Left ventricle myocardium inferior (tissue), 1 donor: Measurements from ENCODE around the gene MOV10L1. TPM values are rescaled to one million over a fixed set of nuclear protein-coding genes. Genes with fewer than 3 reads are reported as not detected.
A peak's percentile ranks its signal among the peaks of the same experiment; 100 is the strongest.

Experiments used
- DNase-seq: peaks from one replicate; pipeline ENCODE4 v3.0.0-alpha.2; 2020
- H3K27ac ChIP-seq: fragments of 200-600 bp; replicated peaks from 2 replicates; pipeline ENCODE4 v1.8.0; 2021
- H3K27me3 ChIP-seq: fragments of 200-600 bp; 2 replicates; pipeline ENCODE4 v1.8.0; 2021; ENCODE audit warnings: low read depth
- H3K36me3 ChIP-seq: fragments of 200-600 bp; 2 replicates; pipeline ENCODE4 v1.8.0; 2021
- H3K4me1 ChIP-seq: fragments of 200-600 bp; 2 replicates; pipeline ENCODE4 v1.8.0; 2021
- H3K4me3 ChIP-seq: fragments of 200-600 bp; 2 replicates; pipeline ENCODE4 v1.8.0; 2021; ENCODE audit warnings: mild to moderate bottlenecking, moderate library complexity
- H3K9me3 ChIP-seq: fragments of 200-600 bp; replicated peaks from 2 replicates; pipeline ENCODE4 v1.8.0; 2021
- CTCF ChIP-seq: fragments of 200-600 bp; IDR thresholded peaks from 2 replicates; pipeline ENCODE4 v1.8.0; 2021; ENCODE audit warnings: antibody characterized with exemption, mild to moderate bottlenecking, borderline replicate concordance
- intact Hi-C: fragments of 100-400 bp; cut with micrococcal nuclease; formaldehyde crosslinking; loops from one replicate; pipeline ENCODE4 v1.11.0; 2022
- total RNA-seq: library from RNA; stranded (reverse); fragmentation: NEBNext Ultra II Directional; extraction: Animal tissue kit (Norgen Biotek cat#: 25700); gene quantifications from one replicate; pipeline ENCODE4 v1.2.1, GENCODE V29; 2021
- donor health status: DM: no; HTN: yes; CAD: no; lungs with severe emphysema.

Gene MOV10L1
- total RNA-seq, 1 donor from 2014 or later, result 0.49 TPM

DNA sequence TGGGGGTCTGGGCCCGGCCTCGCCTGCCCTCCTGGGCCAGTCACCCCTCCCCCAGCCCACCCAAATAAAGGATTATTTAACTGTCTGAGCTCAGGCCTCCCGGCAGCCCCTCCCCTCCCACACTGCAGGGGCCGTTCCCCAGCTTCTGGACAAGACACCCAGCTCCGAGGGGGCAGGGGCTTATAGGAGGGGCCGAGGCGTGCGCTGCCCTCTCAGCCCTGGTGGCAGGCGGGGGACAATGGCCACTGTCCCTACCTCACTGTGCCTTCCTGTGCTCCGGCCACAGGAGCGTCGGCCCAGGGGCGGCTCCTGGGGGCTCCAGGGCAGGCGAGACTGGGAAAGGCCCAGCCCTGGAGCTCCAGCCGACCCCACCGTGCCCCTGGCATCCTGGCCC is 108.8 kb downstream of the MOV10L1 start:
- H3K27ac ChIP-seq, result no peak overlapping the region
- H3K9me3 ChIP-seq, result no peaks in the 10 kb centered on the region
- no peak for DNase-seq
- TF ChIP-seq CTCF, result no peak
- intact Hi-C loops, result no loop called here
- H3K36me3 ChIP-seq, result peaks cover 48% of the 10 kb centered on the region
- peaks cover 40% of the 10 kb centered on the region for H3K4me1 ChIP-seq
- no peak overlapping the region for H3K4me3 ChIP-seq
- no peaks in the 10 kb centered on the region for H3K27me3 ChIP-seq

- no peaks in the 10 kb centered on the region for H3K9me3 ChIP-seq
- no peak overlapping the region for H3K27ac ChIP-seq
- intact Hi-C loops, result no loop called here
- no peaks in the 10 kb centered on the region for H3K27me3 ChIP-seq
- peaks cover 44% of the 10 kb centered on the region for H3K4me1 ChIP-seq
- peaks cover 44% of the 10 kb centered on the region for H3K36me3 ChIP-seq
- no peak for TF ChIP-seq CTCF
- no peak for DNase-seq
- H3K4me3 ChIP-seq, result peak overlapping the region; percentile 95
These were observed 109.5 kb downstream of the MOV10L1 start for GRCh38 chr22:50199251-50199721.

GRCh38 chr22:50199829-50200460 is 110.1 kb downstream of the MOV10L1 start:
- H3K4me1 ChIP-seq, result peaks cover 51% of the 10 kb centered on the region
- no peak for TF ChIP-seq CTCF
- no peaks in the 10 kb centered on the region for H3K9me3 ChIP-seq
- H3K4me3 ChIP-seq, result peak overlapping the region; percentile 95
- H3K27ac ChIP-seq, result peak overlapping the region; percentile 90
- H3K27me3 ChIP-seq, result no peaks in the 10 kb centered on the region
- DNase-seq, result no peak
- intact Hi-C loops, result loop anchor here (10.0 kb wide), 1 partner anchor 45 kb away; no protein-coding TSS in a partner anchor
- peaks cover 38% of the 10 kb centered on the region for H3K36me3 ChIP-seq

GRCh38 chr22:50200461-50201190 is 110.8 kb downstream of the MOV10L1 start, which contains the start of gene SELENOO:
Gene SELENOO (plus strand): TSS chr22:50201011. CDS start chr22:50201037, 26 bp downstream.
- H3K27me3 ChIP-seq, result no peaks in the 10 kb centered on the region
- H3K27ac ChIP-seq, result peak within 1 kb of the TSS; percentile 90
- H3K9me3 ChIP-seq, result no peaks in the 10 kb centered on the region
- H3K36me3 ChIP-seq, result peaks cover 34% of the 10 kb centered on the region
- intact Hi-C loops, result loop anchor here (10.0 kb wide), 1 partner anchor 46 kb away; no protein-coding TSS in a partner anchor
- TF ChIP-seq CTCF, result no peak
- H3K4me1 ChIP-seq, result peaks cover 58% of the 10 kb centered on the region
- DNase-seq, result peak; percentile 94
- H3K4me3 ChIP-seq, result peak within 1 kb of the TSS; percentile 95

DNA sequence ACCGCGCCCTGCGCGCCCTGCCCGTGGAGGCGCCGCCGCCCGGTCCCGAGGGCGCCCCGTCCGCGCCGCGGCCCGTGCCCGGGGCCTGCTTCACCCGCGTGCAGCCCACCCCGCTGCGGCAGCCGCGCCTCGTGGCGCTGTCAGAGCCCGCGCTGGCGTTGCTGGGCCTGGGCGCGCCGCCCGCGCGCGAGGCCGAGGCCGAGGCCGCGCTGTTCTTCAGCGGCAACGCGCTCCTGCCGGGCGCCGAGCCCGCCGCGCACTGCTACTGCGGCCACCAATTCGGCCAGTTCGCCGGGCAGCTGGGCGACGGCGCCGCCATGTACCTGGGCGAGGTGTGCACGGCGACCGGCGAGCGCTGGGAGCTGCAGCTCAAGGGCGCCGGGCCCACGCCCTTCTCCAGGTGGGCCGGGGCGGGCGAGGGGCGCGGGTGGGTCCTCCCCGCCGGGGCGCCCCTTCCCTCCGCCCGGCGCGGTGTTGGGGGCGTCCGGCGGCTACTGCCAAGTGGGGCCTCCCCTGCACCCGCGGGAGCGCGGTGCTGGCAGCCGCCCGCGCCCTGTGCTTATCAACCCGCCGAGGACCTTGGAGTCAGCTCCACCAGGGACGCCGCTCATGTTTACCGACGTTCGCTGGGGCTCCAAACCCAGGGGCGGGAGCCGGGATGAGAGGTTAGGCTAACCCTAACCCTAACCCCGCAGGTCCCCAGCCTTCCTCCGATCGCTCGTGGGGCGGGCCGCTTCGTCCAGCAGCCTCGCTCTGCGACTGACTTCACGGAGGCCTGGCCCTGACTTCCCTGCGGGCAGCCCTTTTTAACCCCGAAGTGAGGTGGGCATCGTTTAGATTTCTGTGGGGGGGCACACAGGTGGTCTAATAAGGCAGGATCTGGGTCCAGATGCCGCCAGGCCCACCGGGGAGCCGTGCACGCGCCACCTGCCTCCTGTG is 111.7 kb downstream of the MOV10L1 start:
- Histone ChIP-seq H3K27ac (peak overlapping the region; percentile 90), H3K36me3 (peaks cover 35% of the 10 kb centered on the region), H3K27me3 (no peaks in the 10 kb centered on the region), H3K4me3 (peak overlapping the region; percentile 95), H3K4me1 (peaks cover 66% of the 10 kb centered on the region), H3K9me3 (no peaks in the 10 kb centered on the region)
- intact Hi-C loops, result loop anchor here (10.0 kb wide), 1 partner anchor 47 kb away; no protein-coding TSS in a partner anchor
- TF ChIP-seq CTCF, result no peak
- DNase-seq, result no peak
